ENCODE results near the gene RASGRF2. TPM values are rescaled to one million over a fixed set of nuclear protein-coding genes. Genes with fewer than 3 reads are reported as not detected.

RASGRF2 gene
- total and polyA plus RNA-seq, 2 of the 8 experiments (the other 6 are each of a cell fraction or from before 2014, with no cell fraction given), result 2.6 to 29.5 TPM

DNA sequence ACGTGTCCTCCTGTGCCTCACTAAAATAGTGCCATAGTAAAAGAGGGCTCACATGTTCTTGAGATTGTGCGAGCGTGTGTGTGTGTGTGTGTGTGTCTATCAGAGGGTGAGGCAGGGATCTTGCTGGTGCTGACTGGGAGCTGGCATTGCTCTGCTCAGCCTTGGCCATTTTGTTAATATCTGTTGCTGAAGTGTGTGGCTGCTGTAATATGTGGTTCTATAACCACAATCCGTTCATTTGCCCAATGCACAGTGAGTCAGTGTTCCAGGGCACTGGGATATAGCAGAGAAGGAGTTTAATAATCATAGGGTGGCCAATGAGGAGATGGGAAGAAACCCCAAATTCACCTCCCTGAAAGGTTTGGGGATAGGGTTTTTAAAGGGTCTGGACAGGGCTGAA, 61.3 kb downstream of the RASGRF2 start:
- H3K27ac ChIP-seq (ENCODE audit: low read depth, low read length), result no peak overlapping the region
- no peak overlapping the region for H4K5ac ChIP-seq (ENCODE audit: insufficient read length, low read depth, low read length)
- H2AFZ ChIP-seq (ENCODE audit: low read length), result no peak overlapping the region
- no peak overlapping the region for H3K4me2 ChIP-seq (ENCODE audit: insufficient read depth in 1 of 2, low read depth in 2 of 2, low read length in 2 of 2)
- H3K14ac ChIP-seq (ENCODE audit: insufficient read length), result no peak overlapping the region
- H2BK20ac ChIP-seq (ENCODE audit: low read length), result no peak overlapping the region
- no peaks in the 10 kb centered on the region for H3K4me1 ChIP-seq (replicated peaks in 1 of 4; ENCODE audit: control insufficient read depth in 3 of 4, insufficient read depth in 4 of 4, low read length in 3 of 4)
- H3K79me2 ChIP-seq (ENCODE audit: control insufficient read depth in 1 of 2, insufficient read depth in 2 of 2, low read length in 2 of 2), result no peaks in the 10 kb centered on the region
- DNase-seq (ENCODE audit: low read depth in 1 of 2, low spot score in 2 of 2) (no peak), FAIRE-seq (no peak)
- no peaks in the 10 kb centered on the region for H3K23me2 ChIP-seq (ENCODE audit: low read depth, low read length)
- no peaks in the 10 kb centered on the region for H3K36me3 ChIP-seq (ENCODE audit: control insufficient read depth in 2 of 4, insufficient read depth in 4 of 4, low read length in 3 of 4)
- ChIA-PET POLR2A (ENCODE audit: partially characterized antibody) (interaction anchor here (0.5 to 0.6 kb wide), 2 partner anchors 64 to 374 kb away, joined by 3 to 4 read pairs; no protein-coding TSS in a partner anchor), CTCF (ENCODE audit: partially characterized antibody) (interaction anchor here (0.8 to 1.2 kb wide), 3 partner anchors 15 to 66 kb away, joined by 3 read pairs; no protein-coding TSS in a partner anchor)
- no peak overlapping the region for H4K91ac ChIP-seq (replicated peaks; ENCODE audit: insufficient read length, low read length)
- H3K4me3 ChIP-seq (ENCODE audit: extremely low read depth in 1 of 4, insufficient read depth in 2 of 4, low read depth in 3 of 4, low read length in 4 of 4), result no peak overlapping the region
- H3K23ac ChIP-seq (ENCODE audit: insufficient read length), result no peak overlapping the region
- no peak overlapping the region for H2BK120ac ChIP-seq (replicated peaks; ENCODE audit: low read depth, low read length)
- no peak overlapping the region for H2AK5ac ChIP-seq (ENCODE audit: low read depth, low read length)
- H4K8ac ChIP-seq (ENCODE audit: extremely low read depth, insufficient read depth, low read length), result no peak overlapping the region
- H4K20me1 ChIP-seq (replicated peaks in 1 of 2; ENCODE audit: control insufficient read depth in 1 of 2, insufficient read depth in 2 of 2, low read length in 2 of 2), result no peaks in the 10 kb centered on the region
- no peak overlapping the region for H3K4ac ChIP-seq (replicated peaks; ENCODE audit: insufficient read length, low read depth, low read length)
- H2BK5ac ChIP-seq (ENCODE audit: low read depth, low read length), result no peak overlapping the region
- H2BK12ac ChIP-seq (ENCODE audit: low read depth, low read length), result no peak overlapping the region
- H3K9me3 ChIP-seq (ENCODE audit: insufficient read depth in 2 of 2, low read depth in 1 of 2, low read length in 1 of 2), result no peaks in the 10 kb centered on the region
- no peak overlapping the region for H3K9ac ChIP-seq (replicated peaks in 1 of 4; ENCODE audit: extremely low read depth in 1 of 4, low read depth in 3 of 4, low read length in 3 of 4)
- no peaks in the 10 kb centered on the region for H3K27me3 ChIP-seq (replicated peaks in 1 of 4; ENCODE audit: control insufficient read depth in 3 of 4, extremely low read depth in 1 of 4, insufficient read depth in 3 of 4, low read length in 3 of 4)
- no peak overlapping the region for H3K18ac ChIP-seq (ENCODE audit: extremely low read depth, low read length)
- H2BK15ac ChIP-seq (ENCODE audit: low read length), result no peak overlapping the region
- H3K79me1 ChIP-seq (ENCODE audit: low read depth, low read length), result no peaks in the 10 kb centered on the region
- 80% methylated on average over 4 of the region's 4 CpGs; no CpG with 5 or more reads in 1 of the 2 experiments for WGBS, 2 experiments (ENCODE audit: extremely low coverage in 1 of 2, insufficient coverage in 1 of 2, insufficient read length in 1 of 2, insufficient replicate concordance in 2 of 2, low coverage in 1 of 2, low lambda C conversion rate in 2 of 2, missing lambda C conversion rate in 1 of 2)
- H3K56ac ChIP-seq (replicated peaks; ENCODE audit: insufficient read length, low read depth, low read length), result no peak overlapping the region
- TF ChIP-seq EP300 (IDR thresholded peaks at IDR 0.05; ENCODE audit: borderline replicate concordance in 1 of 2, low read depth in 2 of 2, low read length in 2 of 2) (no peak), CTCF (IDR thresholded peaks at IDR 0.05; ENCODE audit: control extremely low read depth in 1 of 3, insufficient read depth in 1 of 3, low read depth in 1 of 3, low read length in 3 of 3) (no peak), BCL11A (IDR thresholded peaks at IDR 0.05; ENCODE audit: low read depth in 2 of 2, low read length in 2 of 2) (no peak), RNF2 (IDR thresholded peaks at IDR 0.05; ENCODE audit: borderline replicate concordance, low read depth, low read length, missing control alignments, poor library complexity, severe bottlenecking) (no peak), SP4 (IDR thresholded peaks at IDR 0.05; ENCODE audit: low read length) (no peak), POLR2A (IDR thresholded peaks at IDR 0.05; ENCODE audit: control extremely low read depth in 1 of 2, low read depth in 2 of 2, low read length in 2 of 2) (no peak), FOSL1 (IDR thresholded peaks at IDR 0.05; ENCODE audit: insufficient read depth, low read depth, low read length) (no peak), GABPA (IDR thresholded peaks at IDR 0.05; ENCODE audit: borderline replicate concordance, insufficient read depth, low read length) (no peak), CTBP2 (IDR thresholded peaks at IDR 0.05; ENCODE audit: borderline replicate concordance, insufficient read depth, insufficient read length, low read length) (no peak)

Measured in H1 (cell line).